CD14-positive monocyte (primary cell): ENCODE results near the gene LSG1. TPM values are rescaled to one million over a fixed set of nuclear protein-coding genes. Genes with fewer than 3 reads are reported as not detected.

Experiments
- DNase-seq, 3 donors: peaks; one replicate each; pipeline ENCODE4 v3.0.0-alpha.2; 2011 to 2022
- H2AFZ ChIP-seq: 2 replicates; pipeline ENCODE4 v1.6.0; 2012; ENCODE audit warnings: mild to moderate bottlenecking, low read depth, low read length, inconsistent platforms; ENCODE audit not compliant: insufficient read depth, poor library complexity, severe bottlenecking
- H3K27ac ChIP-seq, 2 donors: 1 replicate in 1 of 2; 2 replicates in 1 of 2; pipeline ENCODE4 v1.5.1; 2012 to 2013; ENCODE audit warnings: low read length in 2 of 2, control low read depth in 1 of 2, inconsistent platforms in 1 of 2, low read depth in 1 of 2, mild to moderate bottlenecking in 1 of 2
- H3K27me3 ChIP-seq, 2 donors: one replicate each; pipeline versions ENCODE4 v1.6.0 to v1.6.1; 2011 to 2013; ENCODE audit warnings: low read length in 2 of 2; ENCODE audit not compliant: control insufficient read depth in 2 of 2, insufficient read depth in 2 of 2
- H3K36me3 ChIP-seq, 2 donors: replicated peaks in 1 of 2; 1 replicate in 1 of 2; 2 replicates in 1 of 2; pipeline versions ENCODE4 v1.5.1 to v1.6.1; 2012 to 2013; ENCODE audit warnings: low read length in 2 of 2, control low read depth in 1 of 2, inconsistent platforms in 1 of 2, mild to moderate bottlenecking in 1 of 2; ENCODE audit not compliant: insufficient read depth in 2 of 2, control insufficient read depth in 1 of 2
- H3K4me1 ChIP-seq, 2 donors: 1 replicate in 1 of 2; 2 replicates in 1 of 2; pipeline versions ENCODE4 v1.5.1 to v1.6.1; 2012 to 2013; ENCODE audit warnings: low read length in 2 of 2, control low read depth in 1 of 2, inconsistent platforms in 1 of 2, mild to moderate bottlenecking in 1 of 2, moderate library complexity in 1 of 2; ENCODE audit not compliant: insufficient read depth in 2 of 2, control insufficient read depth in 1 of 2
- H3K4me2 ChIP-seq: replicated peaks from 2 replicates; pipeline ENCODE3; 2012; ENCODE audit warnings: low read length, moderate library complexity, mild to moderate bottlenecking; ENCODE audit not compliant: poor library complexity, severe bottlenecking; ENCODE audit errors: extremely low read depth
- H3K4me3 ChIP-seq, 3 experiments: fragments of 200-600 bp in 1 of 3; sonication (generic) in 1 of 3; replicated peaks in 1 of 3; 1 replicate in 2 of 3; 2 replicates in 1 of 3; pipeline ENCODE4 v1.5.1; 2011 to 2013; ENCODE audit warnings: low read length in 3 of 3, mild to moderate bottlenecking in 3 of 3, control low read depth in 2 of 3, low read depth in 2 of 3, inconsistent platforms in 1 of 3, moderate library complexity in 1 of 3
- H3K79me2 ChIP-seq: 2 replicates; pipeline ENCODE4 v1.6.0; 2012; ENCODE audit warnings: mild to moderate bottlenecking, control low read depth, inconsistent platforms, low read length, moderate library complexity; ENCODE audit not compliant: insufficient read depth
- H3K9ac ChIP-seq: 2 replicates; pipeline ENCODE4 v1.6.0; 2017; ENCODE audit warnings: low read length, mild to moderate bottlenecking; ENCODE audit not compliant: insufficient read depth, poor library complexity, severe bottlenecking
- H3K9me3 ChIP-seq, 2 donors: replicated peaks in 1 of 2; 1 replicate in 1 of 2; 2 replicates in 1 of 2; pipeline versions ENCODE4 v1.5.1 to v1.6.1; 2012 to 2013; ENCODE audit warnings: low read length in 2 of 2, control low read depth in 1 of 2; ENCODE audit not compliant: control insufficient read depth in 1 of 2, insufficient read depth in 1 of 2
- H4K20me1 ChIP-seq: 2 replicates; pipeline ENCODE4 v1.6.0; 2012; ENCODE audit warnings: mild to moderate bottlenecking, low read length, control low read depth, moderate library complexity; ENCODE audit not compliant: insufficient read depth
- H3K27ac Mint-ChIP-seq, 7 donors: one replicate each; pipeline ENCODE4 v1.8.0; 2020; ENCODE audit warnings: mild to moderate bottlenecking in 7 of 7, mixed read lengths in 7 of 7, moderate library complexity in 6 of 7, inconsistent platforms in 2 of 7
- H3K27me3 Mint-ChIP-seq, 3 donors: one replicate each; pipeline ENCODE4 v1.8.0; 2021 to 2022; ENCODE audit warnings: low read depth in 3 of 3, mild to moderate bottlenecking in 3 of 3, mixed read lengths in 3 of 3, moderate library complexity in 3 of 3, inconsistent platforms in 1 of 3
- H3K36me3 Mint-ChIP-seq, 2 donors: one replicate each; pipeline ENCODE4 v1.8.0; 2020; ENCODE audit warnings: mixed read lengths in 2 of 2, inconsistent platforms in 1 of 2, mild to moderate bottlenecking in 1 of 2
- H3K4me1 Mint-ChIP-seq: one replicate; pipeline ENCODE4 v1.8.0; 2020; ENCODE audit warnings: mild to moderate bottlenecking, mixed read lengths
- H3K4me3 Mint-ChIP-seq, 2 donors: one replicate each; pipeline ENCODE4 v1.8.0; 2020; ENCODE audit warnings: mild to moderate bottlenecking in 2 of 2, mixed read lengths in 2 of 2, moderate library complexity in 1 of 2
- H3K9me3 Mint-ChIP-seq, 7 donors: one replicate each; pipeline ENCODE4 v1.8.0; 2020 to 2022; ENCODE audit warnings: mixed read lengths in 7 of 7, mild to moderate bottlenecking in 6 of 7, moderate library complexity in 6 of 7, inconsistent platforms in 2 of 7
- CTCF ChIP-seq: fragments of 200-600 bp; IDR thresholded peaks from one replicate; pipeline ENCODE4 v1.8.0; 2022; ENCODE audit warnings: antibody characterized with exemption, mild to moderate bottlenecking
- WGBS: methylation state at CpG from one replicate; pipeline ENCODE4 v1.1.5; 2013; ENCODE audit warnings: missing lambda C conversion rate; ENCODE audit not compliant: insufficient coverage; 5-methylcytosine and 5-hydroxymethylcytosine counted together
- intact Hi-C, 2 donors: fragments of 100-400 bp; cut with micrococcal nuclease; formaldehyde crosslinking; loops; one replicate each; pipeline versions ENCODE4 v1.15.0 to v1.15.1; 2023
- polyA plus RNA-seq, 3 donors: library from polyadenylated mRNA; depleted of rRNA in 1 of 3; unstranded in 2 of 3; stranded (reverse) in 1 of 3; fragments of 300-500 nt in 2 of 3; fragments of >200 nt in 1 of 3; fragmentation: Illumina TruSeq in 2 of 3; gene quantifications; 1 replicate in 2 of 3; 2 replicates in 1 of 3; pipeline ENCODE4 v1.2.3, GENCODE V29; 2012 to 2021

LSG1 gene
- polyA plus RNA-seq, 3 donors: 6.7 to 30.9 (median 9.9) TPM

- peak in 2 of 3 donors; percentile 7 to 17 for DNase-seq
- H2AFZ ChIP-seq: peak overlapping the region; percentile 65
- intact Hi-C loops: no loop called here
- peaks cover 0 to 3% (median 0%) of the 10 kb centered on the region in 7 donors for H3K9me3 Mint-ChIP-seq
- H3K4me1 ChIP-seq: peaks cover 0 to 5% of the 10 kb centered on the region in 2 donors
- H3K36me3 Mint-ChIP-seq: no peaks in the 10 kb centered on the region
- peaks cover 3% of the 10 kb centered on the region for H3K4me1 Mint-ChIP-seq
- 0% methylated on average over 1 of the region's 8 CpGs for WGBS
- no peaks in the 10 kb centered on the region for H3K27me3 Mint-ChIP-seq
- H4K20me1 ChIP-seq: no peaks in the 10 kb centered on the region
- H3K36me3 ChIP-seq: no peaks in the 10 kb centered on the region
- H3K9me3 ChIP-seq: no peaks in the 10 kb centered on the region
- no peaks in the 10 kb centered on the region for H3K27me3 ChIP-seq
- no peak overlapping the region for H3K4me3 ChIP-seq
- H3K4me3 Mint-ChIP-seq: peak overlapping the region in 1 of 2 donors; percentile 80
- H3K27ac ChIP-seq: no peak overlapping the region
- TF ChIP-seq CTCF: no peak
- H3K9ac ChIP-seq: no peak overlapping the region
- no peaks in the 10 kb centered on the region for H3K79me2 ChIP-seq
- H3K27ac Mint-ChIP-seq: no peak overlapping the region
- peak overlapping the region; percentile 41 for H3K4me2 ChIP-seq
Measured at GRCh38 chr3:194612221-194612620, 59.8 kb downstream of the LSG1 start.

DNA sequence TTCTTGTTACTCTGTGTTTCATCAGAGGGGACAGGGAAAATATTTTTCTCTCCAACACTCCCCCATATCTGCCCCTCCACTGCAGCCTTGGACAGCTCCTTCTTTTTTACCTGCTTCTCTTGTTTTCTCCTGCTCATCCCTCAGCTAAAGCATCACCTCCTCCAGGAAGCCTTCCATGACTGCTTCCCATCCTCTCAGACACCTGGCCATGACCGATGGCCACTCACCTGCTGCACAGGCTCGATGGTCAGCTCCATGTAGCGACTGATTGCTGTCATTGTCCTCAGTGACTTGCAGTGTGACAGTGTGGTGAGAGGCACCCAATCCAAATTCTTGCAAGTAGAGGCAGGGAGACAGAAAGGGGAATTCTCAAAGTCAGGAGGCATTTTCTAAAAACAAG is 61.3 kb downstream of the LSG1 start:
- Histone ChIP-seq H2AFZ (no peak overlapping the region), H3K9me3 (no peaks in the 10 kb centered on the region), H3K4me3 (no peak overlapping the region), H3K27me3 (no peaks in the 10 kb centered on the region), H3K79me2 (no peaks in the 10 kb centered on the region), H3K4me2 (no peak overlapping the region), H3K27ac (no peak overlapping the region), H4K20me1 (no peaks in the 10 kb centered on the region), H3K36me3 (no peaks in the 10 kb centered on the region), H3K4me1 (peaks cover 0 to 5% of the 10 kb centered on the region in 2 donors), H3K9ac (no peak overlapping the region)
- TF ChIP-seq CTCF: no peak
- Mint-ChIP-seq H3K36me3 (no peaks in the 10 kb centered on the region), H3K4me1 (peaks cover 3% of the 10 kb centered on the region), H3K27me3 (no peaks in the 10 kb centered on the region), H3K9me3 (peaks cover 0 to 3% (median 0%) of the 10 kb centered on the region in 7 donors), H3K27ac (no peak overlapping the region), H3K4me3 (no peak overlapping the region)
- intact Hi-C loops: no loop called here
- no CpG with 5 or more reads among the region's 3 CpGs for WGBS
- DNase-seq: no peak
